Hematopoietic multipotent progenitor cell treated with erythropoietin and hydrocortisone succinate and interleukin-3 and kit ligand, for 6 days (in vitro differentiated cells): ENCODE data around the gene HIF1AN.
"Not testable (repeated sequence)": the region's sequence is repeated elsewhere in the genome, so short reads cannot be mapped to it uniquely, and the experiment has no call there.

ENCODE experiments used
- DNase-seq: peaks from one replicate; pipeline ENCODE4 v3.0.0-alpha.2; 2015

Gene HIF1AN

GRCh38 chr10:100567826-100568225, 32.1 kb downstream of the HIF1AN start:
- no peak for DNase-seq

GRCh38 chr10:100568912-100569311, 33.2 kb downstream of the HIF1AN start:
- DNase-seq, result no peak

GRCh38 chr10:100569687-100570481, 34.1 kb downstream of the HIF1AN start:
- no peak for DNase-seq

GRCh38 chr10:100570506-100570905, 34.8 kb downstream of the HIF1AN start:
- DNase-seq, result peak; percentile 11

GRCh38 chr10:100571084-100571856, 35.5 kb downstream of the HIF1AN start:
- DNase-seq, result no peak

- DNase-seq, result not testable (repeated sequence)
These were observed 39.4 kb downstream of the HIF1AN start for GRCh38 chr10:100575146-100575545.

- no peak for DNase-seq
These were observed 40.0 kb downstream of the HIF1AN start for GRCh38 chr10:100575585-100576281.

- DNase-seq, result no peak
These were observed 40.5 kb downstream of the HIF1AN start for GRCh38 chr10:100576282-100576635.

GRCh38 chr10:100579261-100580090, 43.7 kb downstream of the HIF1AN start:
- DNase-seq, result no peak

- DNase-seq, result no peak
These were observed 51.2 kb downstream of the HIF1AN start for GRCh38 chr10:100586959-100587358.

GRCh38 chr10:100598166-100598565, 62.4 kb downstream of the HIF1AN start:
- no peak for DNase-seq

GRCh38 chr10:100600218-100600617, 64.5 kb downstream of the HIF1AN start:
- no peak for DNase-seq

- DNase-seq, result no peak
These were observed 71.7 kb downstream of the HIF1AN start for GRCh38 chr10:100607439-100607838.
